Uterus (tissue), 2 donors: Measurements from ENCODE around the gene CATSPERZ.

Experiments
- CTCF ChIP-seq, 4 experiments: fragments of 200-600 bp in 2 of 4; fragments of 450-650 bp in 2 of 4; sonication (generic) in 2 of 4; IDR thresholded peaks; one replicate each; pipeline ENCODE4 v1.5.1; 2016 to 2019; ENCODE audit warnings: antibody characterized with exemption in 4 of 4, mild to moderate bottlenecking in 2 of 4, moderate library complexity in 1 of 4
- POLR2A ChIP-seq, 2 donors: fragments of 450-650 bp; IDR thresholded peaks; one replicate each; pipeline ENCODE4 v1.6.1; 2016; ENCODE audit warnings: antibody characterized with exemption in 2 of 2, mild to moderate bottlenecking in 1 of 2, moderate library complexity in 1 of 2

- TF ChIP-seq CTCF (IDR thresholded peaks at IDR 0.05), result no peak
- TF ChIP-seq POLR2A (IDR thresholded peaks at IDR 0.05), result no peak
These were observed 47.2 kb downstream of the CATSPERZ start for GRCh38 chr11:64347193-64347867.
